ENCODE data around the gene NFKBIL1.
A peak's percentile ranks its signal among the peaks of the same experiment; 100 is the strongest.
"Not testable (repeated sequence)": the region's sequence is repeated elsewhere in the genome, so short reads cannot be mapped to it uniquely, and the experiment has no call there.

The NFKBIL1 gene

GRCh38 chr6:31580438-31580740 lies 33.0 kb downstream of the NFKBIL1 start:
- no peak for DNase-seq

- peak; percentile 91 for DNase-seq
Measured at GRCh38 chr6:31580807-31581433, 33.5 kb downstream of the NFKBIL1 start.

- DNase-seq = no peak
Measured at GRCh38 chr6:31581434-31582229, 34.2 kb downstream of the NFKBIL1 start.

- DNase-seq = no peak
Measured at GRCh38 chr6:31582230-31582643, 34.8 kb downstream of the NFKBIL1 start, which contains the start of gene LTB. TSS of gene LTB (minus strand) at chr6:31582424. CDS start at chr6:31582417, 7 bp downstream.

GRCh38 chr6:31585491-31585890 lies 38.1 kb downstream of the NFKBIL1 start:
- no peak for DNase-seq

GRCh38 chr6:31586008-31586407 lies 38.6 kb downstream of the NFKBIL1 start, which contains the start of gene LST1:
TSS of gene LST1 (plus strand) at chr6:31586277. CDS start at chr6:31587300, 1,023 bp downstream.
- no peak for DNase-seq

GRCh38 chr6:31586599-31587281 lies 39.3 kb downstream of the NFKBIL1 start:
- no peak for DNase-seq

GRCh38 chr6:31587791-31588777 lies 40.7 kb downstream of the NFKBIL1 start:
- no peak for DNase-seq

- no peak for DNase-seq
Measured at GRCh38 chr6:31588871-31589650, 41.7 kb downstream of the NFKBIL1 start.

- not testable (repeated sequence) for DNase-seq
Measured at GRCh38 chr6:31590691-31591090, 43.3 kb downstream of the NFKBIL1 start.

GRCh38 chr6:31592396-31592771 lies 45.0 kb downstream of the NFKBIL1 start:
- no peak for DNase-seq

- no peak for DNase-seq
Measured at GRCh38 chr6:31597006-31597405, 49.6 kb downstream of the NFKBIL1 start.

GRCh38 chr6:31607317-31607716 lies 59.9 kb downstream of the NFKBIL1 start:
- no peak for DNase-seq
